HepG2 (cell line): Measurements from ENCODE around the gene ZC3H7B. TPM values are rescaled to one million over a fixed set of nuclear protein-coding genes. Genes with fewer than 3 reads are reported as not detected.

Source experiments
- CENPT ChIP-seq: sonication (generic); formaldehyde crosslinking; IDR thresholded peaks from 2 replicates; pipeline ENCODE4 v1.8.0; 2022; ENCODE audit warnings: low read depth, mild to moderate bottlenecking, moderate library complexity, missing genetic modification reagents
- CERS6 ChIP-seq: sonication (generic); formaldehyde crosslinking; IDR thresholded peaks from 2 replicates; pipeline ENCODE4 v1.5.0; 2020; ENCODE audit warnings: missing genetic modification reagents
- ELF4 ChIP-seq: sonication (generic); formaldehyde crosslinking; IDR thresholded peaks from 2 replicates; pipeline ENCODE4 v1.5.0; 2020; ENCODE audit warnings: missing genetic modification reagents, mild to moderate bottlenecking, moderate library complexity, borderline replicate concordance
- EP300 ChIP-seq, 3 experiments: sonication (generic) in 1 of 3; formaldehyde crosslinking in 1 of 3; IDR thresholded peaks; 2 replicates each; pipeline versions ENCODE4 v1.5.1 to v1.6.1; 2011 to 2020; ENCODE audit warnings: low read depth in 2 of 3, low read length in 2 of 3, borderline replicate concordance in 1 of 3, improper control_type of control experiment in 1 of 3, mild to moderate bottlenecking in 1 of 3, missing genetic modification reagents in 1 of 3, moderate library complexity in 1 of 3
- GMEB1 ChIP-seq: sonication (generic); formaldehyde crosslinking; IDR thresholded peaks from 2 replicates; pipeline ENCODE4 v1.5.1; 2020; ENCODE audit warnings: missing genetic modification reagents, mild to moderate bottlenecking, borderline replicate concordance
- IRF9 ChIP-seq: sonication (generic); formaldehyde crosslinking; IDR thresholded peaks from 2 replicates; pipeline ENCODE4 v1.8.0; 2022; ENCODE audit warnings: missing genetic modification reagents, mild to moderate bottlenecking, borderline replicate concordance
- ISX ChIP-seq: sonication (generic); formaldehyde crosslinking; conservative IDR thresholded peaks from 2 replicates; pipeline ENCODE4 v1.5.0; 2020; ENCODE audit warnings: missing genetic modification reagents
- KLF16 ChIP-seq, 2 experiments: sonication (generic) in 1 of 2; formaldehyde crosslinking in 1 of 2; IDR thresholded peaks; 2 replicates each; pipeline versions ENCODE4 v1.6.1 to v1.8.0; 2016 to 2023; ENCODE audit warnings: missing genetic modification reagents in 2 of 2, missing compliant biosample characterization in 1 of 2
- PHF21A ChIP-seq: sonication (generic); formaldehyde crosslinking; IDR thresholded peaks from 2 replicates; pipeline ENCODE4 v1.5.0; 2020; ENCODE audit warnings: mild to moderate bottlenecking, missing genetic modification reagents
- PTBP1 ChIP-seq: fragments of 200-400 bp; formaldehyde crosslinking; IDR thresholded peaks from 2 replicates; pipeline ENCODE4 v1.6.1; 2018; ENCODE audit warnings: low read length, low read depth; ENCODE audit not compliant: poor library complexity, severe bottlenecking
- RCOR2 ChIP-seq: IDR thresholded peaks from 2 replicates; pipeline ENCODE4 v1.6.1; 2016; ENCODE audit warnings: missing biosample characterization, missing genetic modification reagents
- SRF ChIP-seq: IDR thresholded peaks from 2 replicates; pipeline ENCODE4 v1.6.1; 2011; ENCODE audit warnings: mild to moderate bottlenecking, low read depth, low read length, moderate library complexity
- STAG1 ChIP-seq: sonication (generic); formaldehyde crosslinking; IDR thresholded peaks from 2 replicates; pipeline ENCODE4 v1.4.0; 2020; ENCODE audit warnings: missing genetic modification reagents
- TBX3 ChIP-seq: fragments of 450-650 bp; IDR thresholded peaks from 2 replicates; pipeline ENCODE4 v1.6.1; 2017; ENCODE audit warnings: antibody characterized with exemption, mild to moderate bottlenecking, inconsistent platforms, borderline replicate concordance
- TFE3 ChIP-seq: IDR thresholded peaks from 2 replicates; pipeline ENCODE4 v1.6.1; 2016
- ZBTB37 ChIP-seq: sonication (generic); formaldehyde crosslinking; IDR thresholded peaks from 2 replicates; pipeline ENCODE4 v1.4.0; 2020; ENCODE audit warnings: mild to moderate bottlenecking, missing genetic modification reagents
- ZNF18 ChIP-seq: sonication (generic); formaldehyde crosslinking; IDR thresholded peaks from 2 replicates; pipeline ENCODE4 v1.8.0; 2022; ENCODE audit warnings: mild to moderate bottlenecking, missing genetic modification reagents; ENCODE audit not compliant: insufficient replicate concordance
- ZNF180 ChIP-seq: sonication (generic); formaldehyde crosslinking; IDR thresholded peaks from 2 replicates; pipeline ENCODE4 v1.4.0; 2020; ENCODE audit warnings: low read depth, missing genetic modification reagents, borderline replicate concordance
- ZNF510 ChIP-seq: sonication (generic); formaldehyde crosslinking; IDR thresholded peaks from 2 replicates; pipeline ENCODE4 v1.4.0; 2020; ENCODE audit warnings: low read depth, mild to moderate bottlenecking, missing genetic modification reagents
- polyA plus RNA-seq, 8 experiments: library from polyadenylated mRNA; depleted of rRNA in 3 of 8; stranded (reverse) in 7 of 8; unstranded in 1 of 8; fragments of >200 nt; fragmentation: Illumina TruSeq in 4 of 8; extraction: Trizol in 4 of 8; gene quantifications; 2 replicates each; pipeline versions ENCODE4 v1.2.1 to v1.2.3, GENCODE V29; 2011 to 2016; ENCODE audit warnings: low read depth in 4 of 8, missing spikeins in 1 of 8, mixed read lengths in 1 of 8; ENCODE audit not compliant: insufficient read depth in 1 of 8
- total RNA-seq, 5 experiments: library from RNA; depleted of rRNA; stranded (reverse); fragments of >200 nt; fragmentation: Illumina TruSeq; extraction: Trizol; gene quantifications; 2 replicates each; pipeline ENCODE4 v1.2.3, GENCODE V29; 2016; ENCODE audit warnings: low read depth in 1 of 5

ZC3H7B gene
- total and polyA plus RNA-seq, 2 of the 13 experiments (the other 11 are each of a cell fraction or from before 2014, with no cell fraction given) = 26.4 to 37.2 TPM

- TF ChIP-seq PHF21A (CRISPR knock-in tag) (peak; percentile 97), ZNF510 (0 out of 2 replicates have a peak, but pooled peaks have one; percentile 37), PTBP1 (no peak), ISX (CRISPR knock-in tag) (no peak), EP300 (IDR thresholded peaks at IDR 0.05; ENCODE audit: low read depth in 2 of 2, low read length in 2 of 2) (peak; percentile 54 to 75; a peak in 3 of 4 replicates), EP300 (CRISPR knock-in tag; IDR thresholded peaks at IDR 0.05; ENCODE audit: borderline replicate concordance) (peak; percentile 51), ZNF18 (CRISPR knock-in tag) (no peak), KLF16 (CRISPR knock-in tag; IDR thresholded peaks at IDR 0.05) (peak in 1 of 2 experiments; percentile 52; a peak in 1 of 4 replicates), ZNF180 (CRISPR knock-in tag) (no peak), RCOR2 (CRISPR knock-in tag) (0 out of 2 replicates have a peak, but pooled peaks have one; percentile 22), IRF9 (CRISPR knock-in tag) (peak; percentile 73; the same call in 1 of the 2 replicates), CERS6 (CRISPR knock-in tag) (no peak), CENPT (no peak), ELF4 (CRISPR knock-in tag) (no peak), TBX3 (0 out of 2 replicates have a peak, but pooled peaks have one; percentile 12), ZBTB37 (no peak), TFE3 (peak; percentile 58; the same call in 1 of the 2 replicates), SRF (no peak), STAG1 (CRISPR knock-in tag) (peak; percentile 22; the same call in 1 of the 2 replicates), GMEB1 (CRISPR knock-in tag) (peak; percentile 51)
These were observed 96.0 kb downstream of the ZC3H7B start (continued) for GRCh38 chr22:41397143-41397811.
